ENCODE data around the gene CFAP57. TPM values are rescaled to one million over a fixed set of nuclear protein-coding genes. Genes with fewer than 3 reads are reported as not detected.
"Not testable (repeated sequence)": the region's sequence is repeated elsewhere in the genome, so short reads cannot be mapped to it uniquely, and the experiment has no call there.

Gene CFAP57
- total and polyA plus RNA-seq, 2 of the 8 experiments (the other 6 are each of a cell fraction or from before 2014, with no cell fraction given): 0.20 to 0.80 TPM

- WGBS, 2 experiments (ENCODE audit: extremely low coverage in 1 of 2, insufficient coverage in 1 of 2, insufficient read length in 1 of 2, insufficient replicate concordance in 2 of 2, low coverage in 1 of 2, low lambda C conversion rate in 2 of 2, missing lambda C conversion rate in 1 of 2): 91% methylated on average over 8 of the region's 8 CpGs; no CpG with 5 or more reads in 1 of the 2 experiments
- H2AK5ac ChIP-seq (ENCODE audit: low read depth, low read length); POLR2A ChIA-PET (ENCODE audit: partially characterized antibody); H4K8ac ChIP-seq (ENCODE audit: extremely low read depth, insufficient read depth, low read length); H3K4me3 ChIP-seq (ENCODE audit: extremely low read depth in 1 of 4, insufficient read depth in 2 of 4, low read depth in 3 of 4, low read length in 4 of 4); H4K20me1 ChIP-seq (replicated peaks in 1 of 2; ENCODE audit: control insufficient read depth in 1 of 2, insufficient read depth in 2 of 2, low read length in 2 of 2); H3K27me3 ChIP-seq (replicated peaks in 1 of 4; ENCODE audit: control insufficient read depth in 3 of 4, extremely low read depth in 1 of 4, insufficient read depth in 3 of 4, low read length in 3 of 4); H3K18ac ChIP-seq (ENCODE audit: extremely low read depth, low read length); H3K14ac ChIP-seq (ENCODE audit: insufficient read length); H3K23ac ChIP-seq (ENCODE audit: insufficient read length); H2BK12ac ChIP-seq (ENCODE audit: low read depth, low read length); H4K5ac ChIP-seq (ENCODE audit: insufficient read length, low read depth, low read length); H2BK15ac ChIP-seq (ENCODE audit: low read length); H3K27ac ChIP-seq (ENCODE audit: low read depth, low read length); H3K79me2 ChIP-seq (ENCODE audit: control insufficient read depth in 1 of 2, insufficient read depth in 2 of 2, low read length in 2 of 2); H3K9ac ChIP-seq (replicated peaks in 1 of 4; ENCODE audit: extremely low read depth in 1 of 4, low read depth in 3 of 4, low read length in 3 of 4); H3K4ac ChIP-seq (replicated peaks; ENCODE audit: insufficient read length, low read depth, low read length); DNase-seq (ENCODE audit: low read depth in 1 of 2, low spot score in 2 of 2); H2AFZ ChIP-seq (ENCODE audit: low read length); H3K23me2 ChIP-seq (ENCODE audit: low read depth, low read length); H2BK20ac ChIP-seq (ENCODE audit: low read length); H2BK120ac ChIP-seq (replicated peaks; ENCODE audit: low read depth, low read length); H3K56ac ChIP-seq (replicated peaks; ENCODE audit: insufficient read length, low read depth, low read length); H3K36me3 ChIP-seq (ENCODE audit: control insufficient read depth in 2 of 4, insufficient read depth in 4 of 4, low read length in 3 of 4); H4K91ac ChIP-seq (replicated peaks; ENCODE audit: insufficient read length, low read length); H3K4me1 ChIP-seq (replicated peaks in 1 of 4; ENCODE audit: control insufficient read depth in 3 of 4, insufficient read depth in 4 of 4, low read length in 3 of 4); H3K79me1 ChIP-seq (ENCODE audit: low read depth, low read length); H2BK5ac ChIP-seq (ENCODE audit: low read depth, low read length); CTCF ChIA-PET (ENCODE audit: partially characterized antibody); H3K4me2 ChIP-seq (ENCODE audit: insufficient read depth in 1 of 2, low read depth in 2 of 2, low read length in 2 of 2); FAIRE-seq: not testable (repeated sequence)
- peaks cover 11 to 12% of the 10 kb centered on the region in 2 experiments; a peak in 3 of 4 replicates for H3K9me3 ChIP-seq (ENCODE audit: insufficient read depth in 2 of 2, low read depth in 1 of 2, low read length in 1 of 2)
Observed at GRCh38 chr1:43139295-43139694, 32.8 kb upstream of the CFAP57 start.

All from H1 (cell line).